ENCODE data around the gene ZBTB3. TPM values are rescaled to one million over a fixed set of nuclear protein-coding genes. Genes with fewer than 3 reads are reported as not detected.

ZBTB3 gene
- polyA plus RNA-seq, 2 of the 4 experiments (the other 2 are of a cell fraction), result 2.0 to 3.1 TPM

- TF ChIP-seq, protein P1, sequence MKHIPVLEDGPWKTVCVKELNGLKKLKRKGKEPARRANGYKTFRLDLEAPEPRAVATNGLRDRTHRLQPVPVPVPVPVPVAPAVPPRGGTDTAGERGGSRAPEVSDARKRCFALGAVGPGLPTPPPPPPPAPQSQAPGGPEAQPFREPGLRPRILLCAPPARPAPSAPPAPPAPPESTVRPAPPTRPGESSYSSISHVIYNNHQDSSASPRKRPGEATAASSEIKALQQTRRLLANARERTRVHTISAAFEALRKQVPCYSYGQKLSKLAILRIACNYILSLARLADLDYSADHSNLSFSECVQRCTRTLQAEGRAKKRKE (CRISPR knock-in tag; IDR thresholded peaks at IDR 0.05; ENCODE audit: low read depth), result 0 out of 2 replicates have a peak, but pooled peaks have one; percentile 26
- TF ChIP-seq ZFP36 (IDR thresholded peaks at IDR 0.05; ENCODE audit: borderline replicate concordance, partially characterized antibody) (no peak), CHD4 (IDR thresholded peaks at IDR 0.05; ENCODE audit: borderline replicate concordance) (no peak), HOXB5 (CRISPR knock-in tag; IDR thresholded peaks at IDR 0.05) (peak; percentile 80), E2F6 (IDR thresholded peaks at IDR 0.05; ENCODE audit: borderline replicate concordance, low read depth) (peak; percentile 99), MAFK (IDR thresholded peaks at IDR 0.05; ENCODE audit: partially characterized antibody) (no peak), MAZ (IDR thresholded peaks at IDR 0.05; ENCODE audit: borderline replicate concordance, low read depth, low read length) (no peak), EHMT2 (IDR thresholded peaks at IDR 0.05; ENCODE audit: low read depth) (no peak), KDM1A (IDR thresholded peaks at IDR 0.05; ENCODE audit: low read depth) (no peak), POLR2A (IDR thresholded peaks at IDR 0.05; ENCODE audit: low read length) (peak; percentile 77), ZSCAN20 (CRISPR knock-in tag; IDR thresholded peaks at IDR 0.05) (no peak), ZC3H11A (IDR thresholded peaks at IDR 0.05) (no peak), TFCP2L1 (CRISPR knock-in tag; IDR thresholded peaks at IDR 0.05) (peak; percentile 88), MYC (IDR thresholded peaks at IDR 0.05; ENCODE audit: borderline replicate concordance, low read length) (peak; percentile 60; the same call in 1 of the 2 replicates), JUN (IDR thresholded peaks at IDR 0.05) (peak; percentile 86 to 95), EHF (CRISPR knock-in tag; IDR thresholded peaks at IDR 0.05) (0 out of 2 replicates have a peak, but pooled peaks have one; percentile 53), ELK1 (IDR thresholded peaks at IDR 0.05; ENCODE audit: low read depth, low read length) (no peak)
- TF ChIP-seq, protein P2, sequence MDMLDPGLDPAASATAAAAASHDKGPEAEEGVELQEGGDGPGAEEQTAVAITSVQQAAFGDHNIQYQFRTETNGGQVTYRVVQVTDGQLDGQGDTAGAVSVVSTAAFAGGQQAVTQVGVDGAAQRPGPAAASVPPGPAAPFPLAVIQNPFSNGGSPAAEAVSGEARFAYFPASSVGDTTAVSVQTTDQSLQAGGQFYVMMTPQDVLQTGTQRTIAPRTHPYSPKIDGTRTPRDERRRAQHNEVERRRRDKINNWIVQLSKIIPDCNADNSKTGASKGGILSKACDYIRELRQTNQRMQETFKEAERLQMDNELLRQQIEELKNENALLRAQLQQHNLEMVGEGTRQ (IDR thresholded peaks at IDR 0.05), result peak; percentile 10; the same call in 1 of the 2 replicates
- TF ChIP-seq, protein P3, sequence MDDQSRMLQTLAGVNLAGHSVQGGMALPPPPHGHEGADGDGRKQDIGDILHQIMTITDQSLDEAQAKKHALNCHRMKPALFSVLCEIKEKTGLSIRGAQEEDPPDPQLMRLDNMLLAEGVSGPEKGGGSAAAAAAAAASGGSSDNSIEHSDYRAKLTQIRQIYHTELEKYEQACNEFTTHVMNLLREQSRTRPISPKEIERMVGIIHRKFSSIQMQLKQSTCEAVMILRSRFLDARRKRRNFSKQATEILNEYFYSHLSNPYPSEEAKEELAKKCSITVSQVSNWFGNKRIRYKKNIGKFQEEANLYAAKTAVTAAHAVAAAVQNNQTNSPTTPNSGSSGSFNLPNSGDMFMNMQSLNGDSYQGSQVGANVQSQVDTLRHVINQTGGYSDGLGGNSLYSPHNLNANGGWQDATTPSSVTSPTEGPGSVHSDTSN (IDR thresholded peaks at IDR 0.05), result peak; percentile 66
- TF ChIP-seq, protein P4, sequence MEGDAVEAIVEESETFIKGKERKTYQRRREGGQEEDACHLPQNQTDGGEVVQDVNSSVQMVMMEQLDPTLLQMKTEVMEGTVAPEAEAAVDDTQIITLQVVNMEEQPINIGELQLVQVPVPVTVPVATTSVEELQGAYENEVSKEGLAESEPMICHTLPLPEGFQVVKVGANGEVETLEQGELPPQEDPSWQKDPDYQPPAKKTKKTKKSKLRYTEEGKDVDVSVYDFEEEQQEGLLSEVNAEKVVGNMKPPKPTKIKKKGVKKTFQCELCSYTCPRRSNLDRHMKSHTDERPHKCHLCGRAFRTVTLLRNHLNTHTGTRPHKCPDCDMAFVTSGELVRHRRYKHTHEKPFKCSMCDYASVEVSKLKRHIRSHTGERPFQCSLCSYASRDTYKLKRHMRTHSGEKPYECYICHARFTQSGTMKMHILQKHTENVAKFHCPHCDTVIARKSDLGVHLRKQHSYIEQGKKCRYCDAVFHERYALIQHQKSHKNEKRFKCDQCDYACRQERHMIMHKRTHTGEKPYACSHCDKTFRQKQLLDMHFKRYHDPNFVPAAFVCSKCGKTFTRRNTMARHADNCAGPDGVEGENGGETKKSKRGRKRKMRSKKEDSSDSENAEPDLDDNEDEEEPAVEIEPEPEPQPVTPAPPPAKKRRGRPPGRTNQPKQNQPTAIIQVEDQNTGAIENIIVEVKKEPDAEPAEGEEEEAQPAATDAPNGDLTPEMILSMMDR (IDR thresholded peaks at IDR 0.05), result no peak
- TF ChIP-seq, protein P5, sequence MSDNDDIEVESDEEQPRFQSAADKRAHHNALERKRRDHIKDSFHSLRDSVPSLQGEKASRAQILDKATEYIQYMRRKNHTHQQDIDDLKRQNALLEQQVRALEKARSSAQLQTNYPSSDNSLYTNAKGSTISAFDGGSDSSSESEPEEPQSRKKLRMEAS (IDR thresholded peaks at IDR 0.05), result peak; percentile 97
These were observed 26.6 kb downstream of the ZBTB3 start, which contains the start of gene HNRNPUL2 (continued) for GRCh38 chr11:62727165-62727871.

- WGBS (ENCODE audit: missing lambda C conversion rate), result 0% methylated on average over 14 of the region's 37 CpGs
- CTCF ChIA-PET, result interaction anchor here (0.9 to 3.1 kb wide), 10 partner anchors 15 to 138 kb away, joined by 3 to 15 read pairs (median 4); partner anchors contain the start of genes BSCL2, GNG3 and ZBTB3
These were observed 27.1 kb downstream of the ZBTB3 start for GRCh38 chr11:62726915-62727164.

More at GRCh38 chr11:62726915-62727164, 27.1 kb downstream of the ZBTB3 start:
- no peak for TF ChIP-seq RNF2 (IDR thresholded peaks at IDR 0.05; ENCODE audit: borderline replicate concordance, low read depth)
- no peak for TF ChIP-seq HOXA7 (CRISPR knock-in tag; IDR thresholded peaks at IDR 0.05)
- no peak for TF ChIP-seq JUN (IDR thresholded peaks at IDR 0.05)
- no peak for TF ChIP-seq FOSB (CRISPR knock-in tag; IDR thresholded peaks at IDR 0.05)
- no peak for TF ChIP-seq CBX8 (IDR thresholded peaks at IDR 0.05)
- TF ChIP-seq TP53 (CRISPR knock-in tag; IDR thresholded peaks at IDR 0.05), result no peak
- Histone ChIP-seq H3K27ac (peak overlapping the region; percentile 97), H3K4me2 (peak overlapping the region; percentile 92), H3K4me1 (peaks cover 21% of the 10 kb centered on the region), H3K9me3 (no peaks in the 10 kb centered on the region), H3K4me3 (peak overlapping the region; percentile 78)
- DNase-seq (ENCODE audit: low read depth in 1 of 2, low spot score in 1 of 2), result no peak
- ATAC-seq, result no peak; a peak in 1 of 6 replicates
- no peak for FAIRE-seq
- POLR2A ChIA-PET, result interaction anchor here (0.5 to 3.8 kb wide), 35 partner anchors 8 to 332 kb away, joined by 3 to 96 read pairs (median 7); partner anchors contain the start of genes B3GAT3, BSCL2, C11orf98 and CSKMT
